GM12891 (cell line): ENCODE results near the gene STX12.
"Not testable (repeated sequence)": the region's sequence is repeated elsewhere in the genome, so short reads cannot be mapped to it uniquely, and the experiment has no call there.

Experiments used
- DNase-seq: peaks from one replicate; pipeline ENCODE4 v3.0.0; 2011; ENCODE audit warnings: low spot score; ENCODE audit not compliant: insufficient read length
- FAIRE-seq: peaks from 2 replicates; lab custom pipeline; 2011; peaks lifted over from hg19 to GRCh38; lab: Jason Lieb, UNC
- PAX5 ChIP-seq: IDR thresholded peaks from 2 replicates; pipeline ENCODE4 v1.6.1; 2011; ENCODE audit warnings: low read length, moderate library complexity, mild to moderate bottlenecking; ENCODE audit not compliant: insufficient read depth, severe bottlenecking
- POLR2A ChIP-seq: IDR thresholded peaks from 2 replicates; pipeline ENCODE4 v1.6.1; 2011; ENCODE audit warnings: low read depth, low read length, control low read depth
- POLR2AphosphoS5 ChIP-seq: IDR thresholded peaks from 2 replicates; pipeline ENCODE4 v1.6.1; 2011; ENCODE audit warnings: low read depth, low read length, control low read depth
- POU2F2 ChIP-seq: IDR thresholded peaks from 2 replicates; pipeline ENCODE4 v1.6.1; 2011; ENCODE audit warnings: low read depth, mild to moderate bottlenecking, control low read depth, low read length, moderate library complexity
- SPI1 ChIP-seq: IDR thresholded peaks from 2 replicates; pipeline ENCODE4 v1.6.1; 2011; ENCODE audit warnings: low read depth, low read length, control low read depth
- TAF1 ChIP-seq: IDR thresholded peaks from 2 replicates; pipeline ENCODE4 v1.6.1; 2011; ENCODE audit warnings: low read depth, low read length, control low read depth

The STX12 gene

GRCh38 chr1:27773826-27774445 lies 917 bp downstream of the STX12 start:
- FAIRE-seq, result peak; percentile 74
- peak; percentile 14 for DNase-seq
- TF ChIP-seq POLR2A (no peak), TAF1 (no peak), SPI1 (peak; percentile 87), POU2F2 (no peak), PAX5 (no peak)

- DNase-seq (no peak), FAIRE-seq (no peak)
- no peak for TF ChIP-seq POLR2AphosphoS5
- no peak for TF ChIP-seq POU2F2
- no peak for TF ChIP-seq TAF1
- no peak for TF ChIP-seq POLR2A
- no peak for TF ChIP-seq PAX5
Measured at GRCh38 chr1:27774654-27775053, 1.6 kb downstream of the STX12 start.

- not testable (repeated sequence) for DNase-seq, FAIRE-seq
Measured at GRCh38 chr1:27775336-27775735, 2.3 kb downstream of the STX12 start.

GRCh38 chr1:27776276-27776675 lies 3.3 kb downstream of the STX12 start:
- FAIRE-seq, result not testable (repeated sequence)

GRCh38 chr1:27778056-27778455 lies 5.0 kb downstream of the STX12 start:
- TF ChIP-seq POLR2AphosphoS5, result no peak
- no peak for TF ChIP-seq SPI1
- no peak for TF ChIP-seq POLR2A
- TF ChIP-seq POU2F2, result no peak
- no peak for TF ChIP-seq PAX5
- TF ChIP-seq TAF1, result no peak
- FAIRE-seq, result no peak
- DNase-seq, result no peak

More at GRCh38 chr1:27776276-27776675, 3.3 kb downstream of the STX12 start:
- DNase-seq, result not testable (repeated sequence)

- FAIRE-seq (no peak), DNase-seq (no peak)
- TF ChIP-seq SPI1 (0 out of 2 replicates have a peak, but pooled peaks have one; percentile 15), PAX5 (no peak), POLR2AphosphoS5 (no peak)
Measured at GRCh38 chr1:27779122-27779521, 6.1 kb downstream of the STX12 start.

- DNase-seq, result no peak
- FAIRE-seq, result no peak
- TF ChIP-seq POLR2AphosphoS5 (no peak), SPI1 (no peak), POU2F2 (no peak), POLR2A (no peak), TAF1 (no peak), PAX5 (no peak)
Measured at GRCh38 chr1:27782950-27783349, 9.9 kb downstream of the STX12 start.

- DNase-seq, result no peak
- FAIRE-seq, result no peak
- TF ChIP-seq POLR2A (no peak), TAF1 (no peak), SPI1 (no peak), POLR2AphosphoS5 (no peak), POU2F2 (no peak), PAX5 (no peak)
Measured at GRCh38 chr1:27784700-27785099, 11.7 kb downstream of the STX12 start.

GRCh38 chr1:27785781-27786455 lies 12.9 kb downstream of the STX12 start:
- DNase-seq, result no peak
- FAIRE-seq, result no peak
- TF ChIP-seq PAX5 (no peak), SPI1 (no peak), POLR2AphosphoS5 (no peak), TAF1 (no peak), POU2F2 (no peak), POLR2A (no peak)

- FAIRE-seq (no peak), DNase-seq (no peak)
- no peak for TF ChIP-seq POU2F2
Measured at GRCh38 chr1:27787895-27788294, 14.9 kb downstream of the STX12 start.

- FAIRE-seq, result no peak
Measured at GRCh38 chr1:27789540-27790041, 16.6 kb downstream of the STX12 start.

GRCh38 chr1:27790270-27790669 lies 17.3 kb downstream of the STX12 start:
- DNase-seq, FAIRE-seq: not testable (repeated sequence)

More at GRCh38 chr1:27789540-27790041, 16.6 kb downstream of the STX12 start:
- no peak for DNase-seq
- TF ChIP-seq TAF1, result no peak
- no peak for TF ChIP-seq POU2F2
- no peak for TF ChIP-seq PAX5
- TF ChIP-seq POLR2AphosphoS5, result no peak
- no peak for TF ChIP-seq SPI1
